ENCODE measurements around the gene SLF2. TPM values are rescaled to one million over a fixed set of nuclear protein-coding genes. Genes with fewer than 3 reads are reported as not detected.

Gene SLF2
- total and polyA plus RNA-seq, 2 of the 13 experiments (the other 11 are each of a cell fraction or from before 2014, with no cell fraction given): 12.2 to 48.1 TPM

DNA sequence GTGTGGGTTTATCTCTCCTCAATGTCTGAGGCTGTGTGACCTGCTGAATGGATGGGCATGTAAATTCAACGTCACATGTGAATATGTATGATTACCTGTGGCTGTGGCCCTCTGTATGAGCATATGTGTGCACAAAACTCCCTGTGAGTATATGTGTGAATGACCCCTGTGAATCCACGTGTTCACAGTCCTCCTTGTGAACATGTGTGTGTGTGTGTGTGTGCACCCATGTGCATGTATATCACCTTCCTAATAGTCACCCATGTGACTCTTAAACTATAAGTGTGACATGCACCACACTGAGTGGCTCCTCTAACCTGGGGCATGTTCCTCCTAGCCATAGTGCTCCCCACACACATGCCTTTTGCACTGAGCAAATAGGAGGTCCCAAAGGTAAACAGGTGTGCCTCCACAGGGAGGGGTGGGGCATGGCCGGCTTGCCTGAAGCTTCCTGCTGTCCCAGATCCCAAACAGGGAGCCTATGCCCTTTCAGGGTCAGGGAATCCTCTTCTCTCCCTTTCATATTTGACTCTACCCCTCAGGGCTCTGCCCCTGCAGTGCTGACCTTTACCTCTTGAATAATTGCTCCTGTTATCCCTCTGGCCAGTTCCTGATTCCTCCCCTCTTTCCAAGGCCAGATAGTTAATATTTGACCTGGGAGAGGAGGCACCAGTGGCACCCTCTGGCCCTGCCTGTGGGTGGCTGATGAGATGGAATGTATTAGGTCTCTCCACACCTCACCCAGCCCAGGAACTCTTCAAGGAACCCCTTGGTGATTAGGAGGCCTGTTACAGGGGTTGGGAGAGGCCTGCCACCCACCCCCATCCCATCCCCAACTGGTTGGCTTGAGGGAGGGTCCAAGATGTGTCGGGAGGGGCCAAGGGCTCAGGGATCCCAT lies 58.4 kb downstream of the SLF2 start (continued):
- TF ChIP-seq MAF1 (CRISPR knock-in tag; IDR thresholded peaks at IDR 0.05; ENCODE audit: borderline replicate concordance) (no peak), DPF2 (CRISPR knock-in tag; IDR thresholded peaks at IDR 0.05; ENCODE audit: borderline replicate concordance, low read depth) (peak; percentile 84; the same call in 1 of the 2 replicates), TEAD2 (CRISPR knock-in tag; IDR thresholded peaks at IDR 0.05) (no peak), FOXA3 (CRISPR knock-in tag; IDR thresholded peaks at IDR 0.05) (peak; percentile 98), KDM6A (CRISPR knock-in tag; IDR thresholded peaks at IDR 0.05; ENCODE audit: low read depth) (peak; percentile 90), ZNF354B (CRISPR knock-in tag; IDR thresholded peaks at IDR 0.05) (no peak), ZBTB20 (CRISPR knock-in tag; IDR thresholded peaks at IDR 0.05; ENCODE audit: borderline replicate concordance, low read depth) (peak; percentile 97)
- TF ChIP-seq, protein P1, sequence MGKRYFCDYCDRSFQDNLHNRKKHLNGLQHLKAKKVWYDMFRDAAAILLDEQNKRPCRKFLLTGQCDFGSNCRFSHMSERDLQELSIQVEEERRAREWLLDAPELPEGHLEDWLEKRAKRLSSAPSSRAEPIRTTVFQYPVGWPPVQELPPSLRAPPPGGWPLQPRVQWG (CRISPR knock-in tag; IDR thresholded peaks at IDR 0.05; ENCODE audit: borderline replicate concordance, low read depth): no peak
- TF ChIP-seq, protein P2, sequence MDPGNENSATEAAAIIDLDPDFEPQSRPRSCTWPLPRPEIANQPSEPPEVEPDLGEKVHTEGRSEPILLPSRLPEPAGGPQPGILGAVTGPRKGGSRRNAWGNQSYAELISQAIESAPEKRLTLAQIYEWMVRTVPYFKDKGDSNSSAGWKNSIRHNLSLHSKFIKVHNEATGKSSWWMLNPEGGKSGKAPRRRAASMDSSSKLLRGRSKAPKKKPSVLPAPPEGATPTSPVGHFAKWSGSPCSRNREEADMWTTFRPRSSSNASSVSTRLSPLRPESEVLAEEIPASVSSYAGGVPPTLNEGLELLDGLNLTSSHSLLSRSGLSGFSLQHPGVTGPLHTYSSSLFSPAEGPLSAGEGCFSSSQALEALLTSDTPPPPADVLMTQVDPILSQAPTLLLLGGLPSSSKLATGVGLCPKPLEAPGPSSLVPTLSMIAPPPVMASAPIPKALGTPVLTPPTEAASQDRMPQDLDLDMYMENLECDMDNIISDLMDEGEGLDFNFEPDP (CRISPR knock-in tag; conservative IDR thresholded peaks at IDR 0.05): no peak
- TF ChIP-seq, protein P3, sequence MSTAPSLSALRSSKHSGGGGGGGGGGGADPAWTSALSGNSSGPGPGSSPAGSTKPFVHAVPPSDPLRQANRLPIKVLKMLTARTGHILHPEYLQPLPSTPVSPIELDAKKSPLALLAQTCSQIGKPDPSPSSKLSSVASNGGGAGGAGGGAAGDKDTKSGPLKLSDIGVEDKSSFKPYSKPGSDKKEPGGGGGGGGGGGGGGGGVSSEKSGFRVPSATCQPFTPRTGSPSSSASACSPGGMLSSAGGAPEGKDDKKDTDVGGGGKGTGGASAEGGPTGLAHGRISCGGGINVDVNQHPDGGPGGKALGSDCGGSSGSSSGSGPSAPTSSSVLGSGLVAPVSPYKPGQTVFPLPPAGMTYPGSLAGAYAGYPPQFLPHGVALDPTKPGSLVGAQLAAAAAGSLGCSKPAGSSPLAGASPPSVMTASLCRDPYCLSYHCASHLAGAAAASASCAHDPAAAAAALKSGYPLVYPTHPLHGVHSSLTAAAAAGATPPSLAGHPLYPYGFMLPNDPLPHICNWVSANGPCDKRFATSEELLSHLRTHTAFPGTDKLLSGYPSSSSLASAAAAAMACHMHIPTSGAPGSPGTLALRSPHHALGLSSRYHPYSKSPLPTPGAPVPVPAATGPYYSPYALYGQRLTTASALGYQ (CRISPR knock-in tag; IDR thresholded peaks at IDR 0.05): peak; percentile 97
- TF ChIP-seq, protein P4, sequence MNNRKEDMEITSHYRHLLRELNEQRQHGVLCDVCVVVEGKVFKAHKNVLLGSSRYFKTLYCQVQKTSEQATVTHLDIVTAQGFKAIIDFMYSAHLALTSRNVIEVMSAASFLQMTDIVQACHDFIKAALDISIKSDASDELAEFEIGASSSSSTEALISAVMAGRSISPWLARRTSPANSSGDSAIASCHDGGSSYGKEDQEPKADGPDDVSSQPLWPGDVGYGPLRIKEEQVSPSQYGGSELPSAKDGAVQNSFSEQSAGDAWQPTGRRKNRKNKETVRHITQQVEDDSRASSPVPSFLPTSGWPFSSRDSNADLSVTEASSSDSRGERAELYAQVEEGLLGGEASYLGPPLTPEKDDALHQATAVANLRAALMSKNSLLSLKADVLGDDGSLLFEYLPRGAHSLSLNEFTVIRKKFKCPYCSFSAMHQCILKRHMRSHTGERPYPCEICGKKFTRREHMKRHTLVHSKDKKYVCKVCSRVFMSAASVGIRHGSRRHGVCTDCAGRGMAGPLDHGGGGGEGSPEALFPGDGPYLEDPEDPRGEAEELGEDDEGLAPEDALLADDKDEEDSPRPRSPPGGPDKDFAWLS (CRISPR knock-in tag; IDR thresholded peaks at IDR 0.05; ENCODE audit: borderline replicate concordance): no peak
- TF ChIP-seq, protein P5, sequence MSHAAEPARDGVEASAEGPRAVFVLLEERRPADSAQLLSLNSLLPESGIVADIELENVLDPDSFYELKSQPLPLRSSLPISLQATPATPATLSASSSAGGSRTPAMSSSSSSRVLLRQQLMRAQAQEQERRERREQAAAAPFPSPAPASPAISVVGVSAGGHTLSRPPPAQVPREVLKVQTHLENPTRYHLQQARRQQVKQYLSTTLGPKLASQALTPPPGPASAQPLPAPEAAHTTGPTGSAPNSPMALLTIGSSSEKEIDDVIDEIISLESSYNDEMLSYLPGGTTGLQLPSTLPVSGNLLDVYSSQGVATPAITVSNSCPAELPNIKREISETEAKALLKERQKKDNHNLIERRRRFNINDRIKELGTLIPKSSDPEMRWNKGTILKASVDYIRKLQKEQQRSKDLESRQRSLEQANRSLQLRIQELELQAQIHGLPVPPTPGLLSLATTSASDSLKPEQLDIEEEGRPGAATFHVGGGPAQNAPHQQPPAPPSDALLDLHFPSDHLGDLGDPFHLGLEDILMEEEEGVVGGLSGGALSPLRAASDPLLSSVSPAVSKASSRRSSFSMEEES (CRISPR knock-in tag; IDR thresholded peaks at IDR 0.05): peak; percentile 80
- TF ChIP-seq, protein P6, sequence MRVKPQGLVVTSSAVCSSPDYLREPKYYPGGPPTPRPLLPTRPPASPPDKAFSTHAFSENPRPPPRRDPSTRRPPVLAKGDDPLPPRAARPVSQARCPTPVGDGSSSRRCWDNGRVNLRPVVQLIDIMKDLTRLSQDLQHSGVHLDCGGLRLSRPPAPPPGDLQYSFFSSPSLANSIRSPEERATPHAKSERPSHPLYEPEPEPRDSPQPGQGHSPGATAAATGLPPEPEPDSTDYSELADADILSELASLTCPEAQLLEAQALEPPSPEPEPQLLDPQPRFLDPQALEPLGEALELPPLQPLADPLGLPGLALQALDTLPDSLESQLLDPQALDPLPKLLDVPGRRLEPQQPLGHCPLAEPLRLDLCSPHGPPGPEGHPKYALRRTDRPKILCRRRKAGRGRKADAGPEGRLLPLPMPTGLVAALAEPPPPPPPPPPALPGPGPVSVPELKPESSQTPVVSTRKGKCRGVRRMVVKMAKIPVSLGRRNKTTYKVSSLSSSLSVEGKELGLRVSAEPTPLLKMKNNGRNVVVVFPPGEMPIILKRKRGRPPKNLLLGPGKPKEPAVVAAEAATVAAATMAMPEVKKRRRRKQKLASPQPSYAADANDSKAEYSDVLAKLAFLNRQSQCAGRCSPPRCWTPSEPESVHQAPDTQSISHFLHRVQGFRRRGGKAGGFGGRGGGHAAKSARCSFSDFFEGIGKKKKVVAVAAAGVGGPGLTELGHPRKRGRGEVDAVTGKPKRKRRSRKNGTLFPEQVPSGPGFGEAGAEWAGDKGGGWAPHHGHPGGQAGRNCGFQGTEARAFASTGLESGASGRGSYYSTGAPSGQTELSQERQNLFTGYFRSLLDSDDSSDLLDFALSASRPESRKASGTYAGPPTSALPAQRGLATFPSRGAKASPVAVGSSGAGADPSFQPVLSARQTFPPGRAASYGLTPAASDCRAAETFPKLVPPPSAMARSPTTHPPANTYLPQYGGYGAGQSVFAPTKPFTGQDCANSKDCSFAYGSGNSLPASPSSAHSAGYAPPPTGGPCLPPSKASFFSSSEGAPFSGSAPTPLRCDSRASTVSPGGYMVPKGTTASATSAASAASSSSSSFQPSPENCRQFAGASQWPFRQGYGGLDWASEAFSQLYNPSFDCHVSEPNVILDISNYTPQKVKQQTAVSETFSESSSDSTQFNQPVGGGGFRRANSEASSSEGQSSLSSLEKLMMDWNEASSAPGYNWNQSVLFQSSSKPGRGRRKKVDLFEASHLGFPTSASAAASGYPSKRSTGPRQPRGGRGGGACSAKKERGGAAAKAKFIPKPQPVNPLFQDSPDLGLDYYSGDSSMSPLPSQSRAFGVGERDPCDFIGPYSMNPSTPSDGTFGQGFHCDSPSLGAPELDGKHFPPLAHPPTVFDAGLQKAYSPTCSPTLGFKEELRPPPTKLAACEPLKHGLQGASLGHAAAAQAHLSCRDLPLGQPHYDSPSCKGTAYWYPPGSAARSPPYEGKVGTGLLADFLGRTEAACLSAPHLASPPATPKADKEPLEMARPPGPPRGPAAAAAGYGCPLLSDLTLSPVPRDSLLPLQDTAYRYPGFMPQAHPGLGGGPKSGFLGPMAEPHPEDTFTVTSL (CRISPR knock-in tag; IDR thresholded peaks at IDR 0.05; ENCODE audit: borderline replicate concordance): peak; percentile 37; the same call in 1 of the 2 replicates

Data from HepG2 (cell line).